OCI-M2 (cell line): ENCODE measurements around the gene MFSD6L.
A peak's percentile ranks its signal among the peaks of the same experiment; 100 is the strongest.

ENCODE experiments used
- DNase-seq: peaks from one replicate; lab custom pipeline; 2025; ENCODE audit not compliant: unreplicated experiment; lab: John Stamatoyannopoulos, UW

The MFSD6L gene

GRCh38 chr17:8794636-8795035, 4.5 kb downstream of the MFSD6L start:
- DNase-seq: no peak

- no peak for DNase-seq
These were observed 5.5 kb downstream of the MFSD6L start for GRCh38 chr17:8793649-8794048.

- no peak for DNase-seq
These were observed 6.5 kb downstream of the MFSD6L start for GRCh38 chr17:8792646-8793045.

- DNase-seq: no peak
These were observed 7.3 kb downstream of the MFSD6L start for GRCh38 chr17:8791910-8792270.

GRCh38 chr17:8791248-8791909, 7.8 kb downstream of the MFSD6L start:
- DNase-seq: no peak

GRCh38 chr17:8789743-8790142, 9.4 kb downstream of the MFSD6L start:
- no peak for DNase-seq

- no peak for DNase-seq
These were observed 10.2 kb downstream of the MFSD6L start for GRCh38 chr17:8788998-8789397.

- peak; percentile 65 for DNase-seq
These were observed 13.4 kb downstream of the MFSD6L start for GRCh38 chr17:8785547-8786413.

GRCh38 chr17:8782176-8782575, 17.0 kb downstream of the MFSD6L start:
- no peak for DNase-seq

GRCh38 chr17:8781776-8782175, 17.4 kb downstream of the MFSD6L start:
- DNase-seq: no peak

GRCh38 chr17:8776881-8777280, 22.3 kb downstream of the MFSD6L start:
- no peak for DNase-seq

GRCh38 chr17:8776248-8776647, 22.9 kb downstream of the MFSD6L start:
- DNase-seq: no peak

GRCh38 chr17:8766731-8767130, 32.4 kb downstream of the MFSD6L start:
- DNase-seq: no peak

- DNase-seq: no peak
These were observed 37.2 kb downstream of the MFSD6L start for GRCh38 chr17:8762012-8762411.

- DNase-seq: no peak
These were observed 41.0 kb downstream of the MFSD6L start, which contains the start of gene SPDYE4 for GRCh38 chr17:8758137-8758596. Gene SPDYE4 (minus strand): TSS chr17:8758546. CDS start chr17:8758382, 164 bp downstream.

- no peak for DNase-seq
These were observed 42.0 kb downstream of the MFSD6L start for GRCh38 chr17:8757189-8757588.

GRCh38 chr17:8755590-8756255, 43.4 kb downstream of the MFSD6L start:
- DNase-seq: no peak

- DNase-seq: no peak
These were observed 44.3 kb downstream of the MFSD6L start for GRCh38 chr17:8754890-8755289.

- no peak for DNase-seq
These were observed 45.2 kb downstream of the MFSD6L start for GRCh38 chr17:8753976-8754440.

- no peak for DNase-seq
These were observed 45.8 kb downstream of the MFSD6L start for GRCh38 chr17:8753136-8753975.

- no peak for DNase-seq
These were observed 49.5 kb downstream of the MFSD6L start for GRCh38 chr17:8749616-8750015.
